Prostate gland (tissue), 2 donors: ENCODE measurements around the gene PNMT. TPM values are rescaled to one million over a fixed set of nuclear protein-coding genes. Genes with fewer than 3 reads are reported as not detected.

Experiments
- DNase-seq: peaks from one replicate; pipeline ENCODE4 v3.0.0-alpha.2; 2019; ENCODE audit warnings: low spot score
- H3K27ac ChIP-seq, 2 donors: fragments of 200-600 bp; sonication (generic); 2 replicates each; pipeline ENCODE4 v1.5.1; 2017 to 2019
- H3K27me3 ChIP-seq: fragments of 200-600 bp; sonication (generic); replicated peaks from 2 replicates; pipeline ENCODE4 v1.5.1; 2019; ENCODE audit not compliant: insufficient read depth
- H3K36me3 ChIP-seq, 2 donors: fragments of 200-600 bp; sonication (generic); 1 replicate in 1 of 2; 2 replicates in 1 of 2; pipeline versions ENCODE4 v1.5.1 to v1.8.1; 2017 to 2019
- H3K4me1 ChIP-seq: fragments of 200-600 bp; sonication (generic); replicated peaks from 2 replicates; pipeline ENCODE4 v1.5.1; 2019
- H3K4me3 ChIP-seq, 2 donors: fragments of 200-600 bp; sonication (generic); 2 replicates each; pipeline ENCODE4 v1.5.1; 2017 to 2019
- H3K9me3 ChIP-seq: fragments of 200-600 bp; sonication (generic); 2 replicates; pipeline ENCODE4 v1.5.1; 2017
- CTCF ChIP-seq, 4 experiments: fragments of 200-600 bp in 2 of 4; fragments of 450-650 bp in 2 of 4; sonication (generic) in 2 of 4; IDR thresholded peaks; 1 replicate in 3 of 4; 2 replicates in 1 of 4; pipeline ENCODE4 v1.5.1; 2016 to 2019; ENCODE audit warnings: antibody characterized with exemption in 4 of 4, mild to moderate bottlenecking in 2 of 4, moderate library complexity in 2 of 4
- POLR2A ChIP-seq: fragments of 450-650 bp; IDR thresholded peaks from one replicate; pipeline ENCODE4 v1.6.1; 2016; ENCODE audit warnings: antibody characterized with exemption, mild to moderate bottlenecking
- POLR2AphosphoS5 ChIP-seq: sonication (generic); formaldehyde crosslinking; IDR thresholded peaks from one replicate; pipeline ENCODE4 v1.6.1; 2017; ENCODE audit warnings: antibody characterized with exemption
- WGBS: methylation state at CpG from one replicate; pipeline ENCODE4 v1.1.5; 2018; 5-methylcytosine and 5-hydroxymethylcytosine counted together
- intact Hi-C: fragments of 100-400 bp; cut with DNase I; formaldehyde crosslinking; loops from one replicate; pipeline ENCODE4 v1.14.2; 2022
- total RNA-seq, 2 donors: library from RNA; depleted of rRNA; stranded (reverse); fragments of >200 nt; gene quantifications; one replicate each; pipeline ENCODE4 v1.1.0, GENCODE V29; 2016

The PNMT gene
- total RNA-seq, 2 donors from 2014 or later: 2.7 to 5.8 TPM

- TF ChIP-seq POLR2A: peak; percentile 54
- peak; percentile 92 for TF ChIP-seq POLR2AphosphoS5
- peak in 1 of 4 experiments; percentile 1 for TF ChIP-seq CTCF (IDR thresholded peaks at IDR 0.05)
- Histone ChIP-seq H3K27me3 (no peaks in the 10 kb centered on the region), H3K4me1 (peaks cover 7% of the 10 kb centered on the region), H3K27ac (peak within 1 kb of the TSS; percentile 87 to 93), H3K4me3 (peak within 1 kb of the TSS; percentile 62 to 72), H3K9me3 (no peaks in the 10 kb centered on the region), H3K36me3 (no peaks in the 10 kb centered on the region)
- WGBS: 2% methylated on average over 45 of the region's 45 CpGs
- intact Hi-C loops: no loop called here
- peak; percentile 77 for DNase-seq
These were observed 19.6 kb downstream of the PNMT start, which contains the start of gene PGAP3 for GRCh38 chr17:39687546-39688474. PGAP3 (minus strand) TSS chr17:39688057; CDS start chr17:39688014, 43 bp downstream.

GRCh38 chr17:39688475-39688835, 20.2 kb downstream of the PNMT start:
- intact Hi-C loops: no loop called here
- 11% methylated on average over 6 of the region's 6 CpGs for WGBS
- no peak for DNase-seq

DNA sequence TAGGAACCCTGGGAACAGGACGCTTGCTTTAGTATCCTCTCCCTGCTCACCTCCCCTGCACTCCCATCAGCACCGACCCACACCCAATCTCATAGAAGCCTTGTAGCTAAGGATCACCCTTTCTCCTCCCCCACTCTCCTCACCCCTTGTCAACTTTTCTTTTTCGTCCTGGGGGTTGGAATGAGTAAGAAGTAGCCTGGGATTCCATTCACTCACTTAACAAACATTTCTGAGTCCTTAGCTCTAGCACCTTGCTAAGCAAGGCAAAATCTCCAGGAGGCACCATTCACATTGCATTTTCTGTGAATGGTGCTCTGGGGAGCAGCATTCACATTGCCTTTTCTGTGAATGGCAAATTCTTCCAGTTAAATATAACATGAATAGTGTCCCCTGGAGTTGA, 20.7 kb downstream of the PNMT start:
- H3K27ac ChIP-seq: no peak overlapping the region
- H3K36me3 ChIP-seq: no peaks in the 10 kb centered on the region
- intact Hi-C loops: no loop called here
- 39% methylated on average over 3 of the region's 3 CpGs for WGBS
- H3K4me1 ChIP-seq: peaks cover 7% of the 10 kb centered on the region
- TF ChIP-seq POLR2A: no peak
- no peak for TF ChIP-seq POLR2AphosphoS5
- TF ChIP-seq CTCF (IDR thresholded peaks at IDR 0.05): no peak
- DNase-seq: no peak
- no peaks in the 10 kb centered on the region for H3K27me3 ChIP-seq
- no peaks in the 10 kb centered on the region for H3K9me3 ChIP-seq
- no peak overlapping the region for H3K4me3 ChIP-seq

More at GRCh38 chr17:39688475-39688835, 20.2 kb downstream of the PNMT start:
- TF ChIP-seq POLR2AphosphoS5 (no peak), CTCF (IDR thresholded peaks at IDR 0.05) (no peak), POLR2A (no peak)
- peaks cover 7% of the 10 kb centered on the region for H3K4me1 ChIP-seq
- no peaks in the 10 kb centered on the region for H3K36me3 ChIP-seq
- H3K27me3 ChIP-seq: no peaks in the 10 kb centered on the region
- peak overlapping the region; percentile 87 to 93 for H3K27ac ChIP-seq
- peak overlapping the region; percentile 62 to 72 for H3K4me3 ChIP-seq
- no peaks in the 10 kb centered on the region for H3K9me3 ChIP-seq

DNA sequence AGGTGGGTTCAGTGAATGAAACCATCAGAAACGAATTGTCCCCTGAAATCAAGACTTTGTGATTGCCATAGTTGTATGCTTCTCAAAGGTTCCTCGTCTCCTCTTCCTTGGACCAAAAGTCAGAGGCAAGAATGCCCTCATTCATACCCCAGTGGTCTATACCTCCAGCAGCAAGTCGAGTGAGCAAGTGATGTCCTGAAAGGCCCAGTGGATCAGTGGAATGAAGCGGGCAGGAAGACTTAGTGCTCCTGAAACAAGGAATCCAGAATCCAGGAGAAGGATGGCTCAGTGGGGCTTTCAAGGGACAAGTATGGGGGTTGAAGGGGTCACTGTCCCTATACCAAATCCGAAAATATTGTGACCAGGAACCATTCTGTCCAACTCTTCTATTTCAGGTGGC, 26.3 kb downstream of the PNMT start:
- intact Hi-C loops: no loop called here
- WGBS: 94% methylated on average over 5 of the region's 5 CpGs
- TF ChIP-seq POLR2A: no peak
- no peak for TF ChIP-seq CTCF (IDR thresholded peaks at IDR 0.05)
- TF ChIP-seq POLR2AphosphoS5: no peak
- no peaks in the 10 kb centered on the region for H3K4me1 ChIP-seq
- H3K36me3 ChIP-seq: no peaks in the 10 kb centered on the region
- H3K4me3 ChIP-seq: no peak overlapping the region
- H3K27me3 ChIP-seq: no peaks in the 10 kb centered on the region
- H3K9me3 ChIP-seq: no peaks in the 10 kb centered on the region
- DNase-seq: no peak
- H3K27ac ChIP-seq: no peak overlapping the region

- no peak overlapping the region for H3K4me3 ChIP-seq
- H3K9me3 ChIP-seq: no peaks in the 10 kb centered on the region
- H3K36me3 ChIP-seq: no peaks in the 10 kb centered on the region
- intact Hi-C loops: no loop called here
- no peaks in the 10 kb centered on the region for H3K4me1 ChIP-seq
- H3K27me3 ChIP-seq: no peaks in the 10 kb centered on the region
- no peak for DNase-seq
- WGBS: 84% methylated on average over 2 of the region's 2 CpGs
- no peak overlapping the region for H3K27ac ChIP-seq
- no peak for TF ChIP-seq POLR2A
- TF ChIP-seq POLR2AphosphoS5: no peak
- no peak for TF ChIP-seq CTCF (IDR thresholded peaks at IDR 0.05)
These were observed 26.8 kb downstream of the PNMT start for GRCh38 chr17:39695089-39695474.
